Neutrophil (primary cell): Measurements from ENCODE around the gene CEP112.
"Not testable (repeated sequence)": the region's sequence is repeated elsewhere in the genome, so short reads cannot be mapped to it uniquely, and the experiment has no call there.

Experiments used
- H3K27ac ChIP-seq: fragments of 200-600 bp; sonication (generic); 2 replicates; pipeline ENCODE4 v1.5.1; 2016; ENCODE audit warnings: mild to moderate bottlenecking, moderate library complexity
- H3K27me3 ChIP-seq: fragments of 200-600 bp; sonication (generic); 2 replicates; pipeline ENCODE4 v1.6.0; 2016; ENCODE audit warnings: mild to moderate bottlenecking
- H3K36me3 ChIP-seq: fragments of 200-600 bp; sonication (generic); 2 replicates; pipeline ENCODE4 v1.5.1; 2017
- H3K4me1 ChIP-seq, 2 experiments: fragments of 200-600 bp in 1 of 2; sonication (generic) in 1 of 2; 1 replicate in 1 of 2; 2 replicates in 1 of 2; pipeline versions ENCODE4 v1.5.1 to v1.6.1; 2013 to 2016; ENCODE audit warnings: low read depth in 1 of 2, low read length in 1 of 2, mild to moderate bottlenecking in 1 of 2, moderate library complexity in 1 of 2; ENCODE audit not compliant: control insufficient read depth in 1 of 2, insufficient read depth in 1 of 2
- H3K4me3 ChIP-seq, 2 experiments: fragments of 200-600 bp in 1 of 2; sonication (generic) in 1 of 2; 1 replicate in 1 of 2; 2 replicates in 1 of 2; pipeline ENCODE4 v1.5.1; 2013 to 2016; ENCODE audit warnings: low read depth in 1 of 2, low read length in 1 of 2, mild to moderate bottlenecking in 1 of 2, moderate library complexity in 1 of 2
- H3K9me3 ChIP-seq: fragments of 200-600 bp; sonication (generic); 2 replicates; pipeline ENCODE4 v1.5.1; 2016
- TF ChIP-seq, protein P1 (sequence below): fragments of 200-600 bp; sonication (generic); IDR thresholded peaks from 2 replicates; pipeline ENCODE4 v1.5.1; 2016; ENCODE audit warnings: antibody characterized with exemption

CEP112 gene

DNA sequence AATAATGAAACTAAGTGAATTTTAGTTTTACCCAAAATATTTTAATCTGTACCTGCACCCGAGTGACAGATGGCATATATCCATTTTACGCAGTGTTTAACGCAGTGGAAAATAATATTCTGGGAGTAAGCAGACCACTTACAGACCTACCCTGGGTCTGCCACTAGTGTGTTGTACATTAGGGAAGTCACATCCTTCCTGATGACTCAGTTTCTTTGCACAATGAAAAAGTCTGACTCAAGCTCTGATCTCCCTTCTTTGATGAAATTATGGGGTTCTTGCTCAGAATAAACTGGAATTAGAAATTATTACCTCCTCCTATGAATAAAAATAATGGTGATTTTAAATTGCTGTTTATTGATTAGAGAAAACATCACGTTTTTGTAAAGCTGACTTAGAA lies 507.3 kb downstream of the CEP112 start:
- Histone ChIP-seq H3K27me3 (no peaks in the 10 kb centered on the region), H3K4me3 (no peak overlapping the region), H3K9me3 (no peaks in the 10 kb centered on the region), H3K27ac (no peak overlapping the region), H3K36me3 (no peaks in the 10 kb centered on the region), H3K4me1 (no peaks in the 10 kb centered on the region)
- TF ChIP-seq, protein P1, sequence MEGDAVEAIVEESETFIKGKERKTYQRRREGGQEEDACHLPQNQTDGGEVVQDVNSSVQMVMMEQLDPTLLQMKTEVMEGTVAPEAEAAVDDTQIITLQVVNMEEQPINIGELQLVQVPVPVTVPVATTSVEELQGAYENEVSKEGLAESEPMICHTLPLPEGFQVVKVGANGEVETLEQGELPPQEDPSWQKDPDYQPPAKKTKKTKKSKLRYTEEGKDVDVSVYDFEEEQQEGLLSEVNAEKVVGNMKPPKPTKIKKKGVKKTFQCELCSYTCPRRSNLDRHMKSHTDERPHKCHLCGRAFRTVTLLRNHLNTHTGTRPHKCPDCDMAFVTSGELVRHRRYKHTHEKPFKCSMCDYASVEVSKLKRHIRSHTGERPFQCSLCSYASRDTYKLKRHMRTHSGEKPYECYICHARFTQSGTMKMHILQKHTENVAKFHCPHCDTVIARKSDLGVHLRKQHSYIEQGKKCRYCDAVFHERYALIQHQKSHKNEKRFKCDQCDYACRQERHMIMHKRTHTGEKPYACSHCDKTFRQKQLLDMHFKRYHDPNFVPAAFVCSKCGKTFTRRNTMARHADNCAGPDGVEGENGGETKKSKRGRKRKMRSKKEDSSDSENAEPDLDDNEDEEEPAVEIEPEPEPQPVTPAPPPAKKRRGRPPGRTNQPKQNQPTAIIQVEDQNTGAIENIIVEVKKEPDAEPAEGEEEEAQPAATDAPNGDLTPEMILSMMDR = no peak

DNA sequence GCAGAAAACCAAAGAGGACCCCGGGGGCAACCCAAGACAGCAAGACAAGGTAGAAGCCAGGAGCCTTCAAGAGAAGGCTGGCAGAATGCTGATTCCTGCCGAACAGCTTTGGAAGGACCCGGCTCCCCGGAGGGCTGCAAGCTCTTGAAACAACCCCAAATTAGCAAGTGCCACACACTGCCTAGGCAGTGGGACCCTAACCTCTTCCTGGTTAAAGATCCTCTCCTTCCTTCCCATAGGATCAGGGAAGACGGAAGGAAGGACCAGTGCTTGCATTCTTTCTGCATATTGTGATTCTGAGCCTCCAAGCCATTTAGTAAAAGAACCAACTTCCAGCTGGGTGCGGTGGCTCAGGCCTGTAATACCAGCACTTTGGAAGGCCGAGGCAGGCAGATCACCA lies 508.5 kb downstream of the CEP112 start:
- Histone ChIP-seq H3K4me3 (no peak overlapping the region), H3K4me1 (no peaks in the 10 kb centered on the region), H3K36me3 (no peaks in the 10 kb centered on the region), H3K27ac (no peak overlapping the region), H3K27me3 (no peaks in the 10 kb centered on the region), H3K9me3 (no peaks in the 10 kb centered on the region)
- TF ChIP-seq, protein P1 = no peak

DNA sequence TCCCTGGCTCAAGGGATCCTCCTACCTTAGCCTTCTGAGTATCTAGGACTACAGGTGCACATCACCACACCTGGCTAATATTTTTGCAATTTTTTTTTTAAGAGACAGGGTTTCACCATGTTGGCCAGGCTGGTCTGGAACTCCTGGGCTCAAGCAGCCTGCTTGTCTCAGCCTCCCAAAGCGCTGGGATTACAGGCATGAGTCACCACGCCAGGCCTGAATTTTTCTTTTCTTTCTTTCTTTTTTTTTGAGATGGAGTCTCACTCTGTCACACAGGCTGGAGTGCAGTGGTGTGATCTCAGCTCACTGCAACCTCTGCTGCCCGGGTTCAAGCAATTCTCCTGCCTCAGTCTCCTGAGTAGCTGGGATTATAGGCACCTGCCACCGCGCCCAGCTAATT lies 510.2 kb downstream of the CEP112 start:
- H3K36me3 ChIP-seq, H3K4me1 ChIP-seq, H3K4me3 ChIP-seq, H3K9me3 ChIP-seq, H3K27ac ChIP-seq, H3K27me3 ChIP-seq: not testable (repeated sequence)

DNA sequence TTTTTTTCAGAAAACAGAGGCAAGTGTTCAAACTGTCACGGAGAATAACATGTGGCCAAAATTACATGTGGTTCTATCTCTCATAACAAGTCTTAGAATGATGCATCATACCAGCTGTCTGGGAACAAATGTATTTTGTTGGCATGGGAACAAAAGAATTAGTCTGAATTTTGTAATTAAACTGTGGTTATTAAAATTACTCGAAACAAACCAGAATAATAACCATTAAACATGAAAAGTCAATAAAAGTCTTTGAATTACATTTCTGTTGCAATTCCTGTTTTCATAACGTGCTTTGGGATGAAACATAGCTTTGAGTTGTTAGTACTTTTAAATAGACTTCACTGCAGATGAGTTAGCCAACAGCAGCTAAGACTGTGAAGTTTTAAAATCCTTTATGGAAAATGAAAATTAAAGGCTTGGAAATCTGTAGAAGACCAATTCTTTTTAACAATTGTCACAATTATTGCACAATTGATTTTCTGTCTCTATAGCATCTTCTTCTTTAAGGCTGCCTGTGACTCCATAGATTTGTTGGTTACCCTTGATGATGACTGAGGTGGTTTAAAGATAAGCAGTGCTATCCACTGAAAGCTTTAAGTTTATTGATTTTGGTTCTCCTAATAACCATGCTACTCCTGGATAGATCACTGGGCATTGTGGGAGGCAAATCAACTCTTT lies 512.6 kb downstream of the CEP112 start:
- Histone ChIP-seq H3K9me3 (no peaks in the 10 kb centered on the region), H3K4me3 (no peak overlapping the region), H3K27me3 (no peaks in the 10 kb centered on the region), H3K27ac (no peak overlapping the region), H3K4me1 (no peaks in the 10 kb centered on the region), H3K36me3 (no peaks in the 10 kb centered on the region)
- TF ChIP-seq, protein P1 = no peak

DNA sequence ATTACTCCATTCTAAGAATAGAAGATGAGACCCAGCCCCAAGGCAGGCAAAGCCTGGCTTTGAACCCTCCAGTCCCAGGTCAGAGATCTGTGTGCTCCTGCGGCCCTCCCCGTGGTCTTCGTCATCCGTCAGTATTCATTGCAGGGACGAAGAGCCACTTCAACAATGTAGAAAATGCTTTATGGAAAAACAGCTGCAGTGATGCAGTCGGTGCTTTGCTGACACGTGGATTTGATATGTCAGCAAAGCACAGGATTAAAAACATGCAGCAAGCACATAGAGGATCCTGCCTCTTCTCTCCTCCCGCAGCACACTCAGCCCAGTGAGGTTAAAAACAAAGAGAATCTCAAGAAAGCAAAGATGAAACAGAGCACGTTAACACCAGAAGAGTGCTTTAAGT lies 513.4 kb downstream of the CEP112 start:
- TF ChIP-seq, protein P1 = no peak
- H3K36me3 ChIP-seq = no peaks in the 10 kb centered on the region
- H3K27me3 ChIP-seq = no peaks in the 10 kb centered on the region
- H3K4me1 ChIP-seq = no peaks in the 10 kb centered on the region
- no peak overlapping the region for H3K27ac ChIP-seq
- H3K9me3 ChIP-seq = no peaks in the 10 kb centered on the region
- no peak overlapping the region for H3K4me3 ChIP-seq

DNA sequence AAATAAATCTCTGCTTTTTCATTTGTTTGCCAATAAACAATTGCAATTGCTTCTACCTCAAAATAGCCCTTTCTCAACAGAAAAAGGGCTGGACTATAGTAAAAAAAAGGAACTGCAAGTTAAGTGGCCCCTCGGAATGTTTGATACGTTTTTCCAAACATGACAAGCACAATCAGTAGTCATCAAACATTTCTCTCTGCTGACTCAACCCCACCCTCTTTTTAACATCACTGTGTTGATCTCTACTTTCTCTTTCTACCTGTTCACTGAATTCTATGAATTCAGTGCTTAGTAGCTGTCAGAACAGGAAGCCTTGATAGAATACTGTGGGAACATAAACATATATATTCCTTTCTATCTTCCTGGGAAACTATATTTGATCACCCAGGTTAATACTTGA lies 514.0 kb downstream of the CEP112 start:
- no peak overlapping the region for H3K4me3 ChIP-seq
- H3K27ac ChIP-seq = no peak overlapping the region
- no peaks in the 10 kb centered on the region for H3K9me3 ChIP-seq
- H3K4me1 ChIP-seq = no peaks in the 10 kb centered on the region
- no peaks in the 10 kb centered on the region for H3K36me3 ChIP-seq
- TF ChIP-seq, protein P1 = no peak
- no peaks in the 10 kb centered on the region for H3K27me3 ChIP-seq
